Measurements from ENCODE around the gene ROCK2. TPM values are rescaled to one million over a fixed set of nuclear protein-coding genes. Genes with fewer than 3 reads are reported as not detected.

Gene ROCK2
- total and polyA plus RNA-seq, 10 donors, result 4.0 to 89.6 (median 65.8) TPM

DNA sequence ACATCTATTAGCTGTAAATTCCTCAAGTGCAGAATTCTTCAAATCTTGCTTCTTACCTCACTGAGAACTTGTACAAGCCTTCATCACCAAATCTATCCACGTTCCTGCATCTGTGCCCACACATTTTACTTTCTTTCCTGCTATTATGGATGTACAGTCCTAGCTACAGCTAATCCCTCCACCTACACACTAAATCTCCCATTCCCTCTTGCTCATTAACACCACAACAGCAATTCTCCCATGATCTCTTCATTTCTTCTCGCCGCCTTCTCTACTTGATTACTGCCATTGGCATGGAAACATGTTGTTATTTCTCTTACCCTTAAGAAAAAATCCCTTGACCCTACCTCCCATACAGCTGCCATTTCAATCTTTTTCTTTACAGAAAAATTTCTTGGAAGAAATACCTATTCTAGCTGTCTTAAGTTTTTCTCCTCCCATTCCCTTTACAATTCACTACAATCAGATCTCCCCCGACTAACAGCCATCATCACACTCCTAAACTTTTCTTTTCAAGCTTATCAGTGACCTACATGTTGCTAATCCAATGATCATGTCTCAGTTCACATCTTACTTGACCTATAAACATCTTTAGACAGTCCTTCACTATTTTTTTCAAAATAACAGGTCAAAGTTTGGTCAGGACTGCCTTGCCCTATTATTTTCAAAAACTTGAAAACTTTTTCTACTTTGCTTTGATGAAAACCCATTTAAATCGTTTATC, 41.0 kb downstream of the ROCK2 start:
- H3K36me3 ChIP-seq, result no peaks in the 10 kb centered on the region
- no peaks in the 10 kb centered on the region for H3K9me3 ChIP-seq
- H3K27ac ChIP-seq, result no peak overlapping the region
- DNase-seq, result no peak
- no peak overlapping the region for H3K4me3 ChIP-seq
- WGBS, 5 donors, result 90 to 93% (median 91%) methylated on average over 5 of the region's 5 CpGs
- intact Hi-C loops (cut with DNase I; ENCODE audit: low total_unique reads), result no loop called here
- peaks cover 0 to 71% (median 22%) of the 10 kb centered on the region in 6 donors for H3K4me1 ChIP-seq
- no peaks in the 10 kb centered on the region for H3K27me3 ChIP-seq (replicated peaks in 1 of 7)
- no peak for TF ChIP-seq POLR2A (IDR thresholded peaks at IDR 0.05)
- TF ChIP-seq, protein P1, sequence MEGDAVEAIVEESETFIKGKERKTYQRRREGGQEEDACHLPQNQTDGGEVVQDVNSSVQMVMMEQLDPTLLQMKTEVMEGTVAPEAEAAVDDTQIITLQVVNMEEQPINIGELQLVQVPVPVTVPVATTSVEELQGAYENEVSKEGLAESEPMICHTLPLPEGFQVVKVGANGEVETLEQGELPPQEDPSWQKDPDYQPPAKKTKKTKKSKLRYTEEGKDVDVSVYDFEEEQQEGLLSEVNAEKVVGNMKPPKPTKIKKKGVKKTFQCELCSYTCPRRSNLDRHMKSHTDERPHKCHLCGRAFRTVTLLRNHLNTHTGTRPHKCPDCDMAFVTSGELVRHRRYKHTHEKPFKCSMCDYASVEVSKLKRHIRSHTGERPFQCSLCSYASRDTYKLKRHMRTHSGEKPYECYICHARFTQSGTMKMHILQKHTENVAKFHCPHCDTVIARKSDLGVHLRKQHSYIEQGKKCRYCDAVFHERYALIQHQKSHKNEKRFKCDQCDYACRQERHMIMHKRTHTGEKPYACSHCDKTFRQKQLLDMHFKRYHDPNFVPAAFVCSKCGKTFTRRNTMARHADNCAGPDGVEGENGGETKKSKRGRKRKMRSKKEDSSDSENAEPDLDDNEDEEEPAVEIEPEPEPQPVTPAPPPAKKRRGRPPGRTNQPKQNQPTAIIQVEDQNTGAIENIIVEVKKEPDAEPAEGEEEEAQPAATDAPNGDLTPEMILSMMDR (IDR thresholded peaks at IDR 0.05 in 8 of 11, conservative IDR thresholded peaks at IDR 0.05 in 3 of 11), result no peak
- TF ChIP-seq POLR2AphosphoS5 (IDR thresholded peaks at IDR 0.05), result no peak

DNA sequence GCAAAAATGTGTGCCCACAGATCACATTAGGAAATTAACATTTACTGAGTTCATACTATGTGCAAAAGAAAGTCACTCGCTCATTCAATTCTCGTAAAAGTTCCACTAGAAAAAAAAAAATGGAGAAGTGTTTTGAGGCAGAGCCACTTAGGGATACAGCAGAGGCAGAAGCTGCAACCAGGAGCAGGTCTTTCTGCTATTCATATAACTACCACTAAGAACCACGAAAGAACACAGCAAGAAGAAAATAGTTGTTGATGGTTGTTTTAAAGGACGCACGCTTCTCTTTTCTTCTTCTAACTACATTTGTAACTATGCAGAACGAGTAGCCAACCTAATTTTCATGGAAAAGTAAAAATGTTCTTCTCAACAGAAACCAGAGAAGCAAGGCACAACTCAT, 45.0 kb downstream of the ROCK2 start:
- DNase-seq, result no peak
- TF ChIP-seq, protein P1 (IDR thresholded peaks at IDR 0.05 in 8 of 11, conservative IDR thresholded peaks at IDR 0.05 in 3 of 11), result no peak
- TF ChIP-seq POLR2AphosphoS5 (IDR thresholded peaks at IDR 0.05) (no peak), POLR2A (IDR thresholded peaks at IDR 0.05) (no peak)

DNA sequence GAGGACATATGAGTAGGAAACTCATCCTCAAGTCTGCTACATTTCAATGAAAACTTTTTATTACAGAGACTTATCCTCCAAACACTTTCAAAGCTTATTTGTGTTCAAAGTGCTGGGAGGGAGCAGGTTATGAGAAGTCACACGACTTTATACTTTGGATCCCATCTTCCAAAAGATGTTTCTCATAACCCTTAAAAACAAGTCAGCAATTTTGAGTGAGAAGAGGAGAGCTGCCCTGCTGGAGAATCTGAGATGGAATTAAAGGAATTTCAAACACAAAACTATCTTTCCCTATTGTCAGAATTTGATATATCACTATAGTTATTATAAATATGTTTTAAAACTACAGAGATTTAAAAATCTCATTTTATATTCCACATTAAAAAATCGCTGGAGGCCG, 45.8 kb downstream of the ROCK2 start:
- 54 to 71% (median 57%) methylated on average over 3 of the region's 3 CpGs for WGBS, 5 donors
- no peaks in the 10 kb centered on the region for H3K27me3 ChIP-seq (replicated peaks in 1 of 7)
- no peaks in the 10 kb centered on the region for H3K36me3 ChIP-seq
- no peak overlapping the region for H3K27ac ChIP-seq
- peaks cover 0 to 4% (median 0%) of the 10 kb centered on the region in 8 donors for H3K9me3 ChIP-seq
- TF ChIP-seq POLR2AphosphoS5 (IDR thresholded peaks at IDR 0.05), result no peak
- TF ChIP-seq, protein P1 (IDR thresholded peaks at IDR 0.05 in 8 of 11, conservative IDR thresholded peaks at IDR 0.05 in 3 of 11), result no peak
- TF ChIP-seq POLR2A (IDR thresholded peaks at IDR 0.05), result no peak
- peaks cover 0 to 30% (median 11%) of the 10 kb centered on the region in 6 donors for H3K4me1 ChIP-seq
- DNase-seq, result no peak
- no peak overlapping the region for H3K4me3 ChIP-seq
- intact Hi-C loops (cut with DNase I; ENCODE audit: low total_unique reads), result no loop called here

More for the DNA sequence above, 45.0 kb downstream of the ROCK2 start:
- H3K27ac ChIP-seq, result no peak overlapping the region
- no peaks in the 10 kb centered on the region for H3K36me3 ChIP-seq
- intact Hi-C loops (cut with DNase I; ENCODE audit: low total_unique reads), result no loop called here
- H3K9me3 ChIP-seq, result no peaks in the 10 kb centered on the region
- no peak overlapping the region for H3K4me3 ChIP-seq
- H3K27me3 ChIP-seq (replicated peaks in 1 of 7), result no peaks in the 10 kb centered on the region
- peaks cover 0 to 38% (median 12%) of the 10 kb centered on the region in 6 donors for H3K4me1 ChIP-seq
- 81 to 87% (median 85%) methylated on average over 6 of the region's 6 CpGs for WGBS, 5 donors

DNA sequence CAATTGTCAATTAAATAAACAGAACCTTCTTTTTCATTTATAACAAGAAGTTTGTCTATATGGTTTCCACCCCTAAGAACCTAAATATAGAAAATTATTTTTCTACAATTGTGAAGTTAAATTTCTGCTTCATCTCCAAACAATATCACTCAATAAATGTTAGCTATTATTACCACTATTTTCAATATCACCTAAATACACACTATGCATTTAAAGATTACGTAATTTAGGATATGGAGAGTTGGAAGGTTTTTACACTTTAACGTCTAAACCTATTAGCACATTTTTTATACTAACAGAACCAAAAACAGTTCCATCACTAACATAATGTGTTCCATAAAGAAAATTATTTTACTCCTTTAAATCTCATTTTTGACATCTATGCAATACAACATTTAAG, 48.0 kb downstream of the ROCK2 start:
- 81 to 92% (median 90%) methylated on average over 2 of the region's 2 CpGs for WGBS, 5 donors
- H3K4me3 ChIP-seq, result no peak overlapping the region
- DNase-seq, result no peak
- H3K27me3 ChIP-seq (replicated peaks in 1 of 7), result no peaks in the 10 kb centered on the region
- no peaks in the 10 kb centered on the region for H3K36me3 ChIP-seq
- intact Hi-C loops (cut with DNase I; ENCODE audit: low total_unique reads), result no loop called here
- no peak overlapping the region for H3K27ac ChIP-seq
- peaks cover 0 to 52% (median 28%) of the 10 kb centered on the region in 6 donors for H3K4me1 ChIP-seq
- peaks cover 0 to 8% (median 0%) of the 10 kb centered on the region in 8 donors for H3K9me3 ChIP-seq
- TF ChIP-seq POLR2A (IDR thresholded peaks at IDR 0.05) (no peak), POLR2AphosphoS5 (IDR thresholded peaks at IDR 0.05) (no peak)
- TF ChIP-seq, protein P1 (IDR thresholded peaks at IDR 0.05 in 8 of 11, conservative IDR thresholded peaks at IDR 0.05 in 3 of 11), result no peak
